Activated T-cell treated with anti-CD3 and anti-CD28 coated beads, Interleukin-2, amount 50 U/mL, for 72 hours (primary cell): Measurements from ENCODE around the gene MX2. TPM values are rescaled to one million over a fixed set of nuclear protein-coding genes. Genes with fewer than 3 reads are reported as not detected.
"Not testable (repeated sequence)": the region's sequence is repeated elsewhere in the genome, so short reads cannot be mapped to it uniquely, and the experiment has no call there.

Source experiments
- ATAC-seq, 2 donors: fragments of 150-1000 bp; cut with Tn5 transposase; replicated peaks in 1 of 2; 2 replicates each; pipeline ENCODE4 v1.10.0; 2021; ENCODE audit warnings: moderate library complexity in 2 of 2, mild to moderate bottlenecking in 1 of 2
- DNase-seq, 2 donors: peaks; one replicate each; pipeline ENCODE4 v3.0.0; 2021 to 2022; ENCODE audit warnings: mixed read lengths in 1 of 2
- H3K27ac Mint-ChIP-seq: one replicate; pipeline ENCODE4 v1.8.0; 2022; ENCODE audit warnings: mild to moderate bottlenecking, moderate library complexity, mixed read lengths
- H3K27me3 Mint-ChIP-seq: one replicate; pipeline ENCODE4 v1.8.0; 2022; ENCODE audit warnings: low read depth, mixed read lengths
- H3K36me3 Mint-ChIP-seq, 2 donors: one replicate each; pipeline ENCODE4 v1.8.0; 2022; ENCODE audit warnings: mixed read lengths in 2 of 2, mild to moderate bottlenecking in 1 of 2; ENCODE audit not compliant: insufficient read depth in 2 of 2
- H3K4me1 Mint-ChIP-seq: one replicate; pipeline ENCODE4 v1.8.0; 2022; ENCODE audit warnings: low read depth, mixed read lengths
- H3K4me3 Mint-ChIP-seq, 2 donors: one replicate each; pipeline ENCODE4 v1.8.0; 2022; ENCODE audit warnings: mild to moderate bottlenecking in 2 of 2, mixed read lengths in 2 of 2, moderate library complexity in 2 of 2
- H3K9me3 Mint-ChIP-seq, 2 donors: one replicate each; pipeline ENCODE4 v1.8.0; 2022; ENCODE audit warnings: mixed read lengths in 2 of 2
- total RNA-seq, 2 donors: library from RNA; stranded (reverse); gene quantifications; one replicate each; pipeline ENCODE4 v1.2.3, GENCODE V29; 2022

The MX2 gene
- total RNA-seq, 2 donors from 2014 or later = 30.1 to 47.9 TPM

DNA sequence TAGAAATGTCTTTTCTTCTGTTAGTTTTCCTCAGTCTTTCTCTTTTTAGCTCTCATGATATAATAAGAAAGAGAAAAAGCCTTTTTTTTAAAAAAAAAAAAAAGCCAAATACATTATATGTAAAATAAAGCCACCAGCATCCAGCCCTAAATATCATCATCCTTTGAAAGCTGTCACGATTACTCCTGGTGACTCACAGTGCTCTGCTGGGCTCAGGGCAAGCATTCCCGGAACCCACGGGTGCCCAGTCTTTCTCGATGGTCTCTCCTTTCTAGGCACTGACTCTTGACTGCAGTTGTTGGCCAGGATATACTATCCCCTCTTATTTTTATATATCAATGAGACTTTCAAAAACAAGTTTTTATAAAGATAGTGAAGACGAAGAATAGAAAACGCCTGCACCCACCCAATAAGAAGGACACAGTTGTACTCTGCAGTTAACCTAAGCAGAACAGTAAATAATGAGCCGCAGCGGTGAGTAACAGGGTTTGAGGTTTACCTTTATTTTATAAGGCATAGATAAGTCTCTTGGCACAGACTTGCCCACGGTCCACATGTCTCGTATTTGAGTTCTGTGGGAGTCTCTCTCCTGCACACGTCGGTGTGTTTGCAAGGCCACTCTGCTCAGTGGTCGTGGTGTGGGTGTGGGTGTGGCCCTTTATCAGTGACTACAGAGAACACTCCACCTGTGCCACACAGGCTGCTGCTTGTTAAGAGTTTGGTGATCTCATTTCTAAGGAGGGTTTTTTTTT is 15.7 kb upstream of the MX2 start:
- Mint-ChIP-seq H3K4me3 (no peak overlapping the region), H3K27me3 (peaks cover 7% of the 10 kb centered on the region), H3K36me3 (peaks cover 0 to 5% of the 10 kb centered on the region in 2 donors), H3K4me1 (no peaks in the 10 kb centered on the region), H3K9me3 (peaks cover 4% of the 10 kb centered on the region in 2 donors), H3K27ac (no peak overlapping the region)
- ATAC-seq (no peak), DNase-seq (no peak)

DNA sequence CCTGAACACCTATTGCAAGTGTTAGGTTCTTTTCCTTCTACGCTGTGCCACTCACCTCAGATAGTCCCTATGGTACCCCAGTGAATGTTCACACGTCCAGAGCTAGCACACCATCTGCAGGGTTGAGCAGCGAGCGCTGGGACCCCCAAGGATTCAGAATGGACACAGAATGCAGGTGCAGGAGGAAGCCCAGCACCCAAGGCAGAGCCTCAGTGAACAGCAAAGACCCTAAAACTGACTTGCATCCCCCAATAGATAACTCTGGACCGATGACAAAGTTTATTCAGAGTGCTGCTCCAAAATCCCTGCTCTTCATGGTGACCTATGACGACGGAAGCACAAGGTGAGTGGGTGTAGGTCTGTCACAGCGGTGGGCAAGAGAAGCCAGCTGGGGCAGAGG is 15.1 kb upstream of the MX2 start:
- Mint-ChIP-seq H3K4me1 (no peaks in the 10 kb centered on the region), H3K4me3 (no peak overlapping the region), H3K36me3 (peaks cover 0 to 5% of the 10 kb centered on the region in 2 donors), H3K27ac (no peak overlapping the region), H3K27me3 (peaks cover 7% of the 10 kb centered on the region), H3K9me3 (peaks cover 4% of the 10 kb centered on the region in 2 donors)
- DNase-seq = no peak
- no peak for ATAC-seq

DNA sequence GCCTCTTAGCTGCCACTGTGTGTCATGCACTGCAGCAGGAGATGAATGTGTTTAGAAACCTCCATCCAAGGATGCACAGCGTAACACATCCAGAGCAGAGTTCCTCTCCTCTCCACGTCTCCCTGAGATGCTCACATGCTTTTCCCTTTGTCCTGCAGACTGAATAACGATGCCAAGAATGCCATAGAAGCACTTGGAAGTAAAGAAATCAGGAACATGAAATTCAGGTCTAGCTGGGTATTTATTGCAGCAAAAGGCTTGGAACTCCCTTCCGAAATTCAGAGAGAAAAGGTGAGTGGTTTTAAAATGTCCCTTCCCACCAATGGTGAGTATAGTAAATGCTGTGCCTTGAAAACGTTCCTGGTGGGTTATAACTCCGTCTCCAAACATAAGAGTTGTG is 13.4 kb upstream of the MX2 start:
- H3K27ac Mint-ChIP-seq = no peak overlapping the region
- no peaks in the 10 kb centered on the region for H3K36me3 Mint-ChIP-seq
- DNase-seq (no peak), ATAC-seq (no peak)
- H3K9me3 Mint-ChIP-seq = no peaks in the 10 kb centered on the region
- no peaks in the 10 kb centered on the region for H3K4me1 Mint-ChIP-seq
- H3K4me3 Mint-ChIP-seq = no peak overlapping the region
- no peaks in the 10 kb centered on the region for H3K27me3 Mint-ChIP-seq

DNA sequence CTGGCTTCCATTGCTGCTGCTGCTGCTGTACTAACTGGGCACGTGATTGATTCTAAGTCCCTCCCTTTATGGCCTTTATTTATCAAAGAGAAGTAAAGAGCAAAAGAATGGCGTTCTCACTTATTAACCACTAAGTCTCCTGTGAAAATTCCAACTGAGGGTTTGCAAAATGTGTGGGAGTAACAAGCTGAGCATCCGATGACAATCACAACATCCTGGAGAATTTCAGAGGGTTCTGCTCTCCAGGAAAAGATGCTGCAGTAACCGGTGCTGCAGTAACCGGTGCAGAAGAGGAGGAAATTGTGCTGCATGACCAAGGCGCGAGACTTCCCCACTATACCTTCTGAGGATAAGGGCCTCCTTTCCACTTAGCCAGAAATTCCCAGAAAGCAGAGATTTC is 12.7 kb upstream of the MX2 start:
- no peak for DNase-seq
- Mint-ChIP-seq H3K4me1 (no peaks in the 10 kb centered on the region), H3K4me3 (no peak overlapping the region), H3K27me3 (no peaks in the 10 kb centered on the region), H3K36me3 (no peaks in the 10 kb centered on the region), H3K9me3 (no peaks in the 10 kb centered on the region), H3K27ac (no peak overlapping the region)
- no peak for ATAC-seq

DNA sequence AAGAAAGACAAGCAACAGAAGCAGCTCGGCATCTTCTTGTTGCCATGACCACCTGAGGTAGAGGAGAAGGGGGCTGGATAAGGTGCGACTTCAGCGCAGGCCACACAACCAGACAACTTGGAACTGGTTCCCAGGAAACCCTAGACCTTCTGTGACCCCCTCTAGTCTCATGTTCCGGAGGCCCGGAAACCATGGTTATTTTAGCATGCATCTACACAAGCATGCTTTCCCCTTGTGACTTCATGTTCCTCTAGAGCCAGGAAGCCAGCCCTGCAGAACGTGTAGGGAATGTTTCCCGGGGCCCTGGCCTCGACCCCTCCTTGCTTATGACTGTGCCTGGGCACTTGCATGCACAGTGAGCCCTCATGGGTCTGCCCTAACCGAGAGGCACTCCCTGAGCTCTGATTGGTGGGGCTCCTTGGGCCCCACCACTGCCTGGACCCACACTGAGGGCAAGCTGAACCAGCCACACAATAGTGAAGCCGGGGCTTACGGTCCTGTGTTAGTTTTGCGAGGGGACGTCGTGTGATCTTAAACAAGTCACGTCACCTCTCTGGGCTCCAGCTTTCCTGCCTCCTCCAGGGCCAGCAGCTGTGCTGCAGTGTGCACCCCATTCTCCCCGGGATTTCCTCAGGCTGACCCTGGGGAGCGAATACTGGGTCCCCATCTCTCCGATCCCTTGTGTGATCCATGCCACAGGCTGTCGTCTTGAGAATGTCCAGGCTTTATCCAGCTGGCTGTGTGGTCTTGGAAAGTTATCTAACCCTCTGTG is 12.0 kb upstream of the MX2 start:
- Mint-ChIP-seq H3K4me3 (no peak overlapping the region), H3K27me3 (no peaks in the 10 kb centered on the region), H3K9me3 (no peaks in the 10 kb centered on the region), H3K36me3 (no peaks in the 10 kb centered on the region), H3K4me1 (no peaks in the 10 kb centered on the region), H3K27ac (no peak overlapping the region)
- DNase-seq = no peak
- no peak for ATAC-seq

DNA sequence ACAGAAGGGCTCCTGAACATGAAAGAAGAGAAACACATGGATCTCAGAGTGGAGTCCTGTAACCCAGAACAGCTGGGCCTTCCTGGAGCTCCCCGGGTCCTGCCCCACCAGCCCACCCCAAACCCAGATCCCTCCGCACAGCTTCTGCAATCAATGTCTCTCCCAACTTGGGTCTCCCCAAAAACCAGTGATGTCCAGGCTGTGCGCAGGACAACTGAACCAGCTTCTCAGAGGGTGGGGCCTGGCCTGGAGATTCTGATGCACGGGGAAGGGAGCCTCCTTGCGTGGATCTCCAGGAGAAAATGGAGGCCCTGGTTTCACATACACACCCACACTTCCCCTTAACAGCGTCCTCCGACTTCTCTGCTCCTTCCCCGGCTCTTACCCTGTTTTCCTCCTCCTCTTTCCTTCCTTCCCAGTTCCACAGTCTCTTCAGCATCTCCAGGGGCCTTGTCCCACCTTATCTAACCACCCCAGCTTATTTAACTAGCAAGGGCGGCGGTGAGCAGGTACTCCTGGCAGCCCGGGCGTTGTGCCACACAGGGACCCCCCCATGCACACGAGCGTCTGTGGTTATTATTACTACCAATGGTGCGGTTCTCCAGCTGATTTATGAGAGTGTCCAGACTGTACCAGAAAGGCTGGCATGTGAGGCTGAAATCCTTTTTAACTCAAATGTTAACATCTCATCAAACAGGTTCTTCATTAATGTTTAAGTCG is 11.2 kb upstream of the MX2 start:
- DNase-seq (no peak), ATAC-seq (no peak)
- Mint-ChIP-seq H3K27ac (no peak overlapping the region), H3K4me1 (no peaks in the 10 kb centered on the region), H3K27me3 (no peaks in the 10 kb centered on the region), H3K9me3 (peaks cover 0 to 1% of the 10 kb centered on the region in 2 donors), H3K36me3 (no peaks in the 10 kb centered on the region), H3K4me3 (no peak overlapping the region)

DNA sequence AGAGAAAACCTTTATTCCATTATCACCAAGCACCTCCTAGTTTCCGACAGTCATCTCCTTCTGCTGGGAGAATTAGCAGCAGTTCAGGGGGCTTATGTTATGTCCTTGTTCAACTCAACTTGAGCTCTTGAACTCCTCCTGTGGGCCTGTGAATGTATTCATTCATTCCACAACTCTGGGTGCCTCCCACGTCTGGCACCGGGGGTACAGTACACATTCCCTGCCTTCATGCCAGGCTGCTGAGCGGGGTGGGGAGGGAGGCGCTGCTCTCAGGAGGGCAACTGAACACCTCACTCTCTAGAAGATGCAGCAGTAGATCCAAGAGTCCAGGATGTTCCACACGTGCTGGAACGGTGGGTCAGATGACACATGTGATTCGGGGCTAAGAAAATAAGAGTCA is 4.3 kb upstream of the MX2 start:
- Mint-ChIP-seq H3K4me3 (no peak overlapping the region), H3K27me3 (no peaks in the 10 kb centered on the region)
- no peak for ATAC-seq

DNA sequence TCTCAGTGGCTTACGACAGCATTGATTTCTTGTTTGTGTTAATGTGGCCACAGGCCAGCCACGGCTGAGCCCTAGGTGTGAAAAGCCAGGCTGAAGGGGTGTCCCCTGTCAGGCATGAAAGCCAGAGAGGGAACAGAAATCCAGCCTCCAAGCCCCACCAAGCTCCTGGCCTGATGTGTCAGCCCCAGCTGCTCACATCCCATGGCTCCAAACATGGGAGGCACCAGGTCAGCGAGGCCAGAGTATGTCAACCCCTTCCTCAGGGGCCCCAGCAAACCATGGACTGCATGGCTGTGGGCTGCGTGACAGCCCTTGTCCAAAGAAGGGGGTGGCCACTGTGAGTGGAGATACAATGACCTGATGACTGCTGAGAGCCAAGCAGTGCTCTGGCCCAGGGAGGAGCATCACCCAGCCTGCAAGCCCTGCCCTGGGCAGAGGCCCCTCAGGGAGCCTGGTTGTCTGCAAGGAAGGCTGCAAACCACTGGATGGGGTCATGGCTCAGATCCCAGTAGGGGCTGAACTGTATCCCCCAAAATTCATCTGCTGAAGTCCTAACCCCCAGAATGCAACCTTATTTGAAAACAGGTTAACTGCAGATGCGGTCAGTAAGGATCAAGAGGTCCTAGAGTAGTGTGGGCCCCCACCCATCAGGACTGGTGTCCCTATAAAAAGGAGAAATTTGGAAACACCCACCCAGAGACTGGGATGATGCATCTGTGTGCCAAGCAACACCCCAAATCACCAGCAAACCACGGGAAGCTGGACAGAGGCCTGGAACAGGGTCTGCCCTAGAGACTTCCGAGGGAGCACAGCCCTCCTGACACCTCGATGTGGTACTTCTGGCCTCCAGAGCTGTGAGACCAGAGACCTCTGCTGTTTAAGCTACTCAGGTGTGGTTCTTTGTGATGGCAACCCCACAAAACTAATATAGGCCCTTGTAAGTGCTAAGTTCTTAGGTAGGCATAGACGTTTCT is 3.3 kb upstream of the MX2 start:
- Mint-ChIP-seq H3K4me3 (no peak overlapping the region), H3K36me3 (peaks cover 0 to 4% of the 10 kb centered on the region in 2 donors), H3K27me3 (no peaks in the 10 kb centered on the region), H3K4me1 (peaks cover 21% of the 10 kb centered on the region), H3K27ac (no peak overlapping the region), H3K9me3 (peaks cover 0 to 1% of the 10 kb centered on the region in 2 donors)
- DNase-seq (no peak), ATAC-seq (no peak)

More for the DNA sequence above, 4.3 kb upstream of the MX2 start:
- peaks cover 12% of the 10 kb centered on the region for H3K4me1 Mint-ChIP-seq
- no peak for DNase-seq
- no peak overlapping the region for H3K27ac Mint-ChIP-seq
- H3K9me3 Mint-ChIP-seq = peaks cover 0 to 1% of the 10 kb centered on the region in 2 donors
- peaks cover 0 to 1% of the 10 kb centered on the region in 2 donors for H3K36me3 Mint-ChIP-seq

DNA sequence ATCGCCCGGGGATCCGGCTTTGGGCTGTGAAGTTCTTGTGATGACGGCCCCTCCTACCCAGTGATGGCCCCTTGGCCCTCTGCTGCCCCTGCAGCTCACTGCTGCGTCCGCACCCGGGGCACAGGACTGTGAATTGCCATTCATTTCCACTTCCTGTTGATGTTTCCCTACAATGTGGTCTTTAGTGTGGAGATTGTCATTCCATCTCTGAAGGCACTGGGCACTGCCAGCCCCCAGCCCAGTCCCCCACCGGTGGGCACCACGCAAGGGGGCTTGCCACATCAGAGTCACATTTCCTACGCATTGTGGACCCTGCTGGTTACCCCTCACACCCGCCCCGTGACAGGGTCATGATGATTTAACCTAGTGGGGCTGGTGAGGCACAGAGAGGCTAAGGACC is 2.5 kb upstream of the MX2 start:
- DNase-seq = no peak
- peaks cover 0 to 1% of the 10 kb centered on the region in 2 donors for H3K9me3 Mint-ChIP-seq

DNA sequence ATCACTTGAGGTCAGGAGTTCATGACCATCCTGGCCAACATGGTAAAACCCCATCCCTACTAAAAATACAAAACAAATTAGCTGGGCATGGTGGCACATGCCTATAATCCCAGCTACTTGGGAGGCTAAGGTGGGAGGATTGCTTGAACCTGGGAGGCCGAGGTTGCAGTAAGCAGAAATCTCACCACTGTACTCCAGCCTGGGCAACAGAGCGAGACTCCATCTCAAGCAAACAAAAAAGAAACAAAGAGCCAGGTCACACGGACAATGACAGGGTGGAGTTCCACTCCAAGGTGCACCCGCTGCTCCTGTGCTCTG is 2.1 kb upstream of the MX2 start:
- H3K27ac Mint-ChIP-seq, H3K4me3 Mint-ChIP-seq, DNase-seq, H3K36me3 Mint-ChIP-seq, H3K27me3 Mint-ChIP-seq, ATAC-seq, H3K9me3 Mint-ChIP-seq: not testable (repeated sequence)
- H3K4me1 Mint-ChIP-seq = peaks cover 30% of the 10 kb centered on the region

More for the DNA sequence above, 2.5 kb upstream of the MX2 start:
- H3K4me3 Mint-ChIP-seq = no peak overlapping the region
- peaks cover 0 to 4% of the 10 kb centered on the region in 2 donors for H3K36me3 Mint-ChIP-seq
- no peak overlapping the region for H3K27ac Mint-ChIP-seq
- H3K4me1 Mint-ChIP-seq = peaks cover 30% of the 10 kb centered on the region
- ATAC-seq = no peak
- H3K27me3 Mint-ChIP-seq = no peaks in the 10 kb centered on the region

DNA sequence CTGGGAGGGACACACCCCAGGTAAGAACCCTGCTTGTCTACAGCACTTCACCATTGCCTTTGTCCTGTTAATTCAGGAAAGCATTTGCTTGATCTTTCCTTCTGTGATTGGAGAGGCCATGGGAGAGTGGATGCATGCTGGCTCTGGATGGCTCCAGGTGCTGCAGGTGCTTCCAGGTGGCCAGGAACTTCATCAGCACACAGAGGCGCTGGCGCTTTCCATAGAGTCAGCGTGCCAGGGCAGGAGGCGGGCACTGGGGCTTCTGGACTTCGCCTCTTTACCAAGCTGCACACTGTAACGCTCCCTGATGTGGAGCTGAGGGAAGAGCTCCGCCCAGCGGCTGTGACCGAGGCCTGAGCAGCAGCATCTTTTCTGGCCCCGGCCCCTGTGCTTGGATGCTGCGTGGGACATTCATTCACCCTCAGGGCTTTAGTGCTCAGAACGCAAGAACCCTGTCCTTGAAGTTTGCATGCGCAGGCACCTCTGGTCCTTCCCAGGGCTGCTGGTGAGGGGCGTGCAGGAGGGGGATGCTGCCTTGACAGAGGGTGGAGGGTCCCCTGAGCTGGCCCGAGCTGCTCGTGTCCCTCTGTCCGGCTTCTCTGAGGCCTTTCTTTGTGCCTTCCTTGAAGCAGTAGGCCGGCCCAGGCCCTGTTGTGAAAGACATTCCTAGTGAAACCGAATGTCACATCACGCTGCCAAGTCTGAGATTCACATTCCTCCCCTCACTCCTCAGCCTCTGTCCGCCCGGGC is 1.6 kb upstream of the MX2 start:
- Mint-ChIP-seq H3K9me3 (peaks cover 0 to 1% of the 10 kb centered on the region in 2 donors), H3K27ac (no peak overlapping the region), H3K36me3 (peaks cover 0 to 4% of the 10 kb centered on the region in 2 donors), H3K4me1 (peaks cover 30% of the 10 kb centered on the region), H3K27me3 (no peaks in the 10 kb centered on the region), H3K4me3 (no peak overlapping the region)
- no peak for ATAC-seq
- no peak for DNase-seq
